ENCODE results near the gene GCLM.

The GCLM gene

GRCh38 chr1:93846206-93846991 lies 62.8 kb downstream of the GCLM start:
- DNase-seq (ENCODE audit: low read depth): peak; percentile 77

DNA sequence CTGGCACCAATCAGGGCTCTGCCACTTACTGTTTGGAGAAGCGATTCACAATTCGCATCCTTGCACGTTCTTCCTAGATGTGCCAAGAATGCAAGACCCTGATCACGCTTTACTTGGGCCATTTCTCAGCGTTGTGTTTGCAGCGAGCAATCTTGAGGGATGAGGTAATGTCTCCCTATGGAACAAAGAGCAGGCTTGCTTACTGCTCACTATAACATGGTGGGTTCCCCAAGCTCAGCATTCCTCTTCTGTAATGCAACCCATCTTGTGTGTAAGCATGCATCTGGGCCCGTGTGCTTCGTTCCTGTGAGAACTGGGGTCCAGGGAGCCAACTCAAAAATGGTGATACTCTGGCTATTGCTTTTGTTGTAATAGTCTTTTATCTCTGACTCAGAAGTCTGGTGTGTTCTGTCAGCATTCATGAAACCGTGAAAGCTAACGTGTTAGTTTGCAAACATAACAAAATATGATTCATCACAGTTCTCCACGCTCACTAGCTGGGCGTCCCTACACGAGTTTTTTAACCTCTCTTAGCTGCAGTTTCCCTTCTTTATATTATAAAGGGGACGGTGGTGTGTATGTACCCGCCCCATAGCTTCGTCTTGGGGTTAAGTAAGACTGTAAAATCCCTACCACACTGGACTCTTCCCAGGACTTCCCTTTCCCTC lies 63.6 kb downstream of the GCLM start:
- no peak for DNase-seq (ENCODE audit: low read depth)

DNA sequence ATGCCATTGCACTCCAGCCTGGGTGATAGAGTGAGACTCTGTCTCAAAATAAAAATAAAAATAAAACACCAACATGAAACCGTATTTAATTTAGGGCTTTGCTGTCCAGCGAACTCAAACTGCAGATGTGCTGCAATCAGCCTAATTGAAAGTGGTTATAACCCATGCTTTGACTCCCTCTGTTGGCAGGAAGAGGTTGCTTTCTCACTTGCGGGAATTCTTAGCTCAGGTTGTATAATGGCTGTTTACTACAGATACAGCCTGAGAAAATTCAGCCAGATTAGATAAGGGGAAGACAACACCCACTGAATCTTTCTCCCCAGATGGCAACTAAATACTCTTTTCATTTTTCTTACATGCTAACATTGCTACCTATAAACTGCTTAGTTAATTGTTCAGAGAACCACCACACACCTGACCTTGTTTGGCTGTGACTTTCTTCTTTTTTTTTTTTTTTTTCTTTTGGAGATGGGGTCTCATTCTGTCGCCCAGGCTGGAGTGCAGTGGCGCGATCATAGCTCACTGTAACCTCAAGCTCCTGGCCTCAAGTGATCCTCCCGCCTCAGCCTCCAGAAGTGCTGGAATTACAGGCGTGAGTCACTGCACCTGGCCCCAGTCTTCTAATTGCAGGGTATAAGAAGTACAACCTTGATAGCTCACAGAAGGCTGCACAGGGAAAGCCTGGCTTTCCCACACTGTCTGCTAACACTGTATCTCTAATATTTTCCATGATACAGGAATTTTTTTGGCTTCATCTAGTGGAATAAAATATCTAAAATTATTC lies 64.8 kb downstream of the GCLM start:
- DNase-seq (ENCODE audit: low read depth): peak; percentile 26

DNA sequence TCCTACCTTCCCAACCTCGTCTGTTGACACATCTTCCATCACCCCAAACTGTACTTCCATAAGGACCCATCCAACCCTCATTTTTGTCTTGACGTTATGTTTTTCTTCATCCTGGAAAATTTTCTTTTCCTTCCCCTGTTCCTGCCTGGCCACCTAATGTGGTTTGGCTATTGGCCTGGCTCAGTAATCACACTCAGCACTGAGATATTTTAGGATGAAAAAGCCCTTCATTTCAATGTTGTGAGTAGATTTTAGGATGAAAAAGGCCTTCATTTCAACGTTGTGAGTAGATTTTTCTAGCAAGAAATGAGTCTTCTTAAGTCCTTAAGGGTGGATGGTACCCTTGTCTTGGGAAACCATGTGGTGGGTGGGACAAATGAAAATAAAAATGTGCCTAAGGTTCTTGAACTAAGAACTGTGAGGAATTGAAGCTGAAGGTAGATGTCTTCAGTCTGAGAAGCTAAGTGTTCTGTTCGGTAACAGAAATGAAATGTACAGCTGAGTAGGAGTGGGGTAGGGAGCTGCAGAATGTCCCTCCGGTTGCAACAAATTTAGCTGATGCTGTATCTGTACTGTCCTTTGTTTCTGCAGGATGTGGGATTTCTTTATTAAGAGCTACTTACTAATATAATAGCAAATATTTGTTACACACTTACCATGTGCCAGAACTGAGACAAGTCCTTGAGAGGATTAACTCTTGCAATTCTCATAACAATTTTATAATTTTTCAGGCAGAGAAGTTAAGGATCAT lies 66.3 kb downstream of the GCLM start:
- no peak for DNase-seq (ENCODE audit: low read depth)

GRCh38 chr1:93841771-93842170 lies 67.5 kb downstream of the GCLM start:
- no peak for DNase-seq (ENCODE audit: low read depth)

DNA sequence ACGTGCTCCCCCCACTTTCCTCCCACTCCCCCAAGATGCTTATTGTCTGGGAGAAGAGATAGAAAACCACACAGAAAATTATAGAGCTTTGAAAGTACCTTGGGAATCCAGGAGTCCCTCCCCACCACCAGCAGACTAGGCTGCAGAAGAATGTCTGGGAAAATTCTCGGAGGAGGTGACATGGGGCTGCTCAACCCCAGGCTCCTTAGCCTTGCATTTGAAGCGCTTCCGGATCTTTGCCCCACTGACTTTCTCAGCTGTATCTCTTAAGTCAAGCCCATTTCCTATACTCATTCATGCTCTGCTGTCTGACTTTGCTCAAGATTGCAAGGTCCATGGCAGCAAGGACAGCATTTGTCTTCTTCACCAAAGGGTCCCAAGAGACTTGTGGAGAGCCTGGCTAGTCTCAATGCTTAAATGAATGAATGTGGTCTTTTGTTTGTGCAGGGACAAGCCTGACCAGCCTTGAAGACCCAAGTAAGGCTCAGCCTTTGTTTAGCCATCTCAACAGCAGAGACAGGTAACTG lies 68.2 kb downstream of the GCLM start:
- DNase-seq (ENCODE audit: low read depth): no peak

DNA sequence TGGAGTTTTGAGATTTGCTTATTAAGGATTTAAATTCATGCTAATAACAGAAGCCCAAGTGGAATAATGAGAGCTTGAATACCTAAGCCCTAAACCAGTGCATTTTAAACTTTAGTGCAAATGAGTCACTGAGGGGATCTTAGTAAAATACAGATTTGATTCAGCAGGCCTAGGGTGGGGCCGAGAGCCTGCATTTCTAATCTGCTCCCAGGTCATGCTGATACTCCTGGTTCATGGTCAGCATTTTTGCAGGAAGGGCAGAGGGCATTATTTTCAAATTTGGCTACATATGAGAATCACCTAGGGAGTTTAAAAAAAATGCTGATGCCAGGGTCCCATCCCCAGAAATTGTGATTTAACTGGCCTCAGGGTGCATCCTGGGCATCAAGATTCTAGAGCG lies 69.5 kb downstream of the GCLM start:
- DNase-seq (ENCODE audit: low read depth): no peak

DNA sequence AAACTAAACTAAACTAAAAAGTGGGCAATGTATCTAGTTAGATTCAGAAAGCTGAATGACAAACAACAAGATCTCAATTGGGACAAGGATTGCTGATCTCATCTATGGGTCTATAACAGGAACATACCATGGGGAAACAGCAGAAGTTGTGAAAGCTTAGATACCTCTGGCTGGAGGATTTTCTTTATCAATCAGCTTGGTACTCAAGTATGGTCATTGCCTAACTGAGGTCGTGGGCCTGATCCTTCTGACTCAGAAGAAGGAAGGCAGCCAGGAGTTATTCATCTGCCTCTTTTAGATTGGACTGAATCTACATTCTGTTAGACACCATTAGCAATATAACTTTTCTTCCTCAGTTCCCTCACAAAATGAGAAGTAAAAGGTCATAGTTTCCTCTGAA lies 69.9 kb downstream of the GCLM start:
- no peak for DNase-seq (ENCODE audit: low read depth)

- no peak for DNase-seq (ENCODE audit: low read depth)
These were observed 71.3 kb downstream of the GCLM start for GRCh38 chr1:93837961-93838360.

All from T follicular helper cell (primary cell).